Measurements from ENCODE around the gene FAM98B. TPM values are rescaled to one million over a fixed set of nuclear protein-coding genes. Genes with fewer than 3 reads are reported as not detected.

The FAM98B gene
- total RNA-seq, 2 donors from 2014 or later, result 17.7 to 19.9 TPM

- intact Hi-C loops (cut with DNase I, micrococcal nuclease), result no loop called here
- no peak for DNase-seq
- ATAC-seq, result no peak
Measured at GRCh38 chr15:38531509-38531908, 77.6 kb downstream of the FAM98B start.

- no peak for ATAC-seq
- DNase-seq, result no peak
- intact Hi-C loops (cut with DNase I, micrococcal nuclease), result no loop called here
Measured at GRCh38 chr15:38532728-38533127, 78.8 kb downstream of the FAM98B start.

GRCh38 chr15:38533416-38533915 is 79.5 kb downstream of the FAM98B start:
- no peak for ATAC-seq
- no peak for DNase-seq
- intact Hi-C loops (cut with DNase I, micrococcal nuclease), result no loop called here

DNA sequence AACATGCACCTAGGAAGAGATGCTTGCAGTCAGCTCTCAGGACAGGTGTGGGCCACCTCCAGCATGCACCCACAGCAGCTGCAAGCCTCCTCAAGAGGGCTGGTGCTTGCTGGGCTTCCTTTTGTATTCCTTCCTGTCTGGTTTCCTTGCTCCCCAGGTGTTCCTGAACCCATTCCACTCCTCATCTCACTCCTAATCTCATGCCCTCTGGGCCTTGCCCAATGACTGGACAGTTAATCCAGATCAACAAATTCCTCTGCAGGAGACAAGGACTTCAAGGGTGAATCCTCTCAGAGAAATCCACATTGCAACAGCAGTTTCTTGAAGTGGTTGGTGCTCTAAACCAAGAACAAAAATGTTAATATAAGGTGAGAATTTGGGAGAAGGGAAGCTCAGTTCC is 80.0 kb downstream of the FAM98B start:
- DNase-seq (no peak), ATAC-seq (no peak)
- intact Hi-C loops (cut with DNase I, micrococcal nuclease), result no loop called here

- intact Hi-C loops (cut with DNase I, micrococcal nuclease), result no loop called here
- ATAC-seq, result no peak
Measured at GRCh38 chr15:38534691-38535090, 80.8 kb downstream of the FAM98B start.

DNA sequence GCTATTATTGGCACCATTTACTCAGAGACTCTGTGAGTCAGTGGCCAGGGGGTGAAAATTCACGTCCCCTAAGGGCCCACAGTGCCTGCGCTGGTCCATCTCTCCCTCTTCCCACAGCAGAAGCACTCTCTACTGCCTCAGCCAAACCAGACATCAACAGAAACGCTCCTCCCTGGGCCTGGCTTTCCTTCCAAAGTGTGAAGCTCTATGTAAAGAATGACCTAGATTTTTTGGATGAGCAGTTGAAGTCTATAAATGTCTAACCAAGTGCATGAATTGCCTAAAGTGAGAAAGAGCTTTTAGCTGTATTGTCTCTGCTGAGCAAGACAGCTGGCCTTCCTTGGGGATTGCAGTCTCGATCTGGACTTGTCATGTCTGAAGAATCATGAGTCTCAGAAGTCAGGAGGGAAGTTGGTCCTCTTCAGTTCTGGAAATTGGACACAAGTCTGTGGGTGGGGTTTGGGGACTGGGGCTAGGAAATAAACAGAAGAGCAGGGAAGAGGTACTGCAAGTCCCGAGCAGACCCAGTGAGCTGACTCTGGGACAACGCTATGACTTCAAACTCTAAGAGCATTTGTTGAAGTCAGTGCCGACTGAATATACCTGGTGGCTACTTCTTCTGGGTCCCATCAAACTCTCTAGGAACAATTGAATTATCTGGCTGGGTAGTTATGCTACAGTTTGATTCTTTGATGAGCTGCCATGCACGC is 81.7 kb downstream of the FAM98B start:
- intact Hi-C loops (cut with DNase I, micrococcal nuclease), result no loop called here
- ATAC-seq (no peak), DNase-seq (no peak)

More at GRCh38 chr15:38534691-38535090, 80.8 kb downstream of the FAM98B start:
- no peak for DNase-seq

GRCh38 chr15:38536201-38536676 is 82.3 kb downstream of the FAM98B start:
- intact Hi-C loops (cut with DNase I, micrococcal nuclease), result no loop called here
- DNase-seq, result no peak
- no peak for ATAC-seq

Other genes starting within 250 kb of the FAM98B start
- 10 to 100 TPM; 24.5 to 32.4 TPM for gene SPRED1, start 201.3 kb upstream of the FAM98B start, total RNA-seq
- gene RASGRP1, start 110.7 kb downstream of the FAM98B start, total RNA-seq, result 1 to 10 TPM in 1 of 2 donors, under 1 TPM in 1; 0.84 to 1.0 TPM